ENCODE results near the gene SLC4A2.

- no peak for TF ChIP-seq CTCF (IDR thresholded peaks at IDR 0.05; ENCODE audit: low read length)
- no peak for TF ChIP-seq EZH2 (optimal IDR thresholded peaks at IDR 0.05; ENCODE audit: low read depth, low read length)
These were observed 48.3 kb upstream of the SLC4A2 start for GRCh38 chr7:151011097-151011409.

Measured in MM.1S (cell line).